ENCODE results near the gene TXNRD2. TPM values are rescaled to one million over a fixed set of nuclear protein-coding genes. Genes with fewer than 3 reads are reported as not detected.
A peak's percentile ranks its signal among the peaks of the same experiment; 100 is the strongest.

TXNRD2 gene
- total RNA-seq, 1 donor from 2014 or later = 25.7 TPM

DNA sequence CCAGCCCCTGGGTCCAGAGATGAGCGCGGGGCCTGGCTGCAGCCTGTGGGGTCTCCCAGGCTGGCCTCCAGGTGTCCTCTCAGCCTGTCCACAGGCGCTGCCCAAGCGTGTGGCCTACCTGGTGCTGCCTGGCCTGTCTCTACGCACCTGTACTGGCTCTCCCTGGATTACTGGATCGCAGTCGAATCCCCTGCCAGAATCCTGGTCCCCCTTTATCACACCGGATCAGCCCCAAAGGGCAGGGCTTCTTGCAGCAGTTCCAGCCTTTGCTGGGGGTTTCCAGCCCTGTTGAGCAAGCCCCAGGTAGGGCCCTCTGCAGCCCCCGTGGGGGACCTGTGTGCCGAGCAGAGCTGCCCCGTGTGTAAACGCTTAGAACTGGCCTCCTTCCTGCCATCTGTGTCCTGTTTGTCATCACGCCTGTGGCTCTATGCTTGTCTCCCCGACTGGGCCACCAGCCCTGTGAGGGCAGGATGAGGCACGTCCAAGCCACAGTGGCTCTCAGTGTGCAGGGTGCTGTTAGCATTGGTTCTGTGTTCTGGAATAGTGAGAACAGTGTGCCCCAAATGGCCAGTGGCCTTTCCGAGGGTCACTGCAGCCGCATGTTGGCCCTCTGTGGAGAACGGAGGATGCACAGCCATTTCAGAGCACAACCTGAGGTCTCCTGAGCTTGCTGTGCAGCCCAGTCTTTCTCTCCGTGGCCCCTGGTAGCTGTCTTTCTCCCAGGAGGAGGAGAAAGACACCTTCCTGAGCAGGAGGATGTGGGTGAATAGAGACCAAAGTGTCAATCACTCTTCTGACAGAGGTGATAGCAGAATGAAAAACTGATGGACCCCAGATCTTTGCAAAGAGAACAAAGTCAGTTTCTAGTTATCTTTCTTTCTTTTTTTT, 13.9 kb upstream of the TXNRD2 start:
- H3K36me3 Mint-ChIP-seq (ENCODE audit: low read depth, unreplicated experiment) = peaks cover 7% of the 10 kb centered on the region
- Histone ChIP-seq H3K79me2 (ENCODE audit: insufficient read depth, low read length) (peaks cover 20% of the 10 kb centered on the region), H3K4me1 (ENCODE audit: insufficient read depth, low read length) (peaks cover 12% of the 10 kb centered on the region), H3K27me3 (ENCODE audit: insufficient read depth, low read length) (no peaks in the 10 kb centered on the region), H2AFZ (ENCODE audit: low read depth, low read length) (no peak overlapping the region), H3K36me3 (ENCODE audit: insufficient read depth, low read length) (peaks cover 5% of the 10 kb centered on the region), H3K9me3 (ENCODE audit: insufficient read depth, low read depth, low read length) (no peaks in the 10 kb centered on the region), H3K27ac (ENCODE audit: low read depth, low read length) (no peak overlapping the region), H3K4me3 (ENCODE audit: insufficient read depth, low read depth, low read length) (no peak overlapping the region), H3K4me2 (ENCODE audit: low read length) (no peak overlapping the region), H3K9ac (ENCODE audit: low read length) (no peak overlapping the region), H4K20me1 (ENCODE audit: insufficient read depth, low read length) (peaks cover 55% of the 10 kb centered on the region)
- H3K27ac Mint-ChIP-seq (ENCODE audit: unreplicated experiment) = peak overlapping the region; percentile 83
- DNase-seq (ENCODE audit: low read depth) (no peak), FAIRE-seq (no peak)
- no peak overlapping the region for H3K4me3 Mint-ChIP-seq (ENCODE audit: unreplicated experiment)
- H3K4me1 Mint-ChIP-seq (ENCODE audit: low read depth, unreplicated experiment) = peaks cover 16% of the 10 kb centered on the region
- TF ChIP-seq EZH2 (IDR thresholded peaks at IDR 0.05; ENCODE audit: insufficient read depth, low read length) = no peak
- TF ChIP-seq, protein P1, sequence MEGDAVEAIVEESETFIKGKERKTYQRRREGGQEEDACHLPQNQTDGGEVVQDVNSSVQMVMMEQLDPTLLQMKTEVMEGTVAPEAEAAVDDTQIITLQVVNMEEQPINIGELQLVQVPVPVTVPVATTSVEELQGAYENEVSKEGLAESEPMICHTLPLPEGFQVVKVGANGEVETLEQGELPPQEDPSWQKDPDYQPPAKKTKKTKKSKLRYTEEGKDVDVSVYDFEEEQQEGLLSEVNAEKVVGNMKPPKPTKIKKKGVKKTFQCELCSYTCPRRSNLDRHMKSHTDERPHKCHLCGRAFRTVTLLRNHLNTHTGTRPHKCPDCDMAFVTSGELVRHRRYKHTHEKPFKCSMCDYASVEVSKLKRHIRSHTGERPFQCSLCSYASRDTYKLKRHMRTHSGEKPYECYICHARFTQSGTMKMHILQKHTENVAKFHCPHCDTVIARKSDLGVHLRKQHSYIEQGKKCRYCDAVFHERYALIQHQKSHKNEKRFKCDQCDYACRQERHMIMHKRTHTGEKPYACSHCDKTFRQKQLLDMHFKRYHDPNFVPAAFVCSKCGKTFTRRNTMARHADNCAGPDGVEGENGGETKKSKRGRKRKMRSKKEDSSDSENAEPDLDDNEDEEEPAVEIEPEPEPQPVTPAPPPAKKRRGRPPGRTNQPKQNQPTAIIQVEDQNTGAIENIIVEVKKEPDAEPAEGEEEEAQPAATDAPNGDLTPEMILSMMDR (IDR thresholded peaks at IDR 0.05; ENCODE audit: insufficient read depth, low read depth, low read length) = no peak
- H3K27me3 Mint-ChIP-seq (ENCODE audit: low read depth, unreplicated experiment) = no peaks in the 10 kb centered on the region
- no peaks in the 10 kb centered on the region for H3K9me3 Mint-ChIP-seq (ENCODE audit: unreplicated experiment)

DNA sequence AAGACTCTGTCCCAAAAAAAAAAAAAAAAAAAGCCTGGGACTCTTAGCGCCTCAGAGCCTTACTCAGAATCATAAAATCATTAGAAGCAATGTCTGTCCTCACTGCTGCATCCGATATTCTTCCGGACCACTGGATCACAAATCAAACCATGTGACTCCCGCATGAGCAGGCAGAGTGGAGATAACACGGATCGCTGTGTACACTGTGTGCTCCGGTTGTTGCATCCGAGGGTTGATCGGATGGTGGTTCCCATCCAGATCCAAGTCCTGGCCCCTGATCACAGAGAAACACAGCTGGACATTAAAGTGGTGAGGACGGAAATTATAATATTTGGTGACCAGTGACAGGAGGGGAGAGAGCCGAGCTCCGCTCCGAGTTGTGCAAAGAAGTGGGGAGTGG, 9.7 kb upstream of the TXNRD2 start:
- peaks cover 49% of the 10 kb centered on the region for H4K20me1 ChIP-seq (ENCODE audit: insufficient read depth, low read length)
- no peak overlapping the region for H3K9ac ChIP-seq (ENCODE audit: low read length)
- no peaks in the 10 kb centered on the region for H3K27me3 ChIP-seq (ENCODE audit: insufficient read depth, low read length)
- H3K79me2 ChIP-seq (ENCODE audit: insufficient read depth, low read length) = peaks cover 54% of the 10 kb centered on the region
- H3K4me2 ChIP-seq (ENCODE audit: low read length) = no peak overlapping the region
- H3K9me3 Mint-ChIP-seq (ENCODE audit: unreplicated experiment) = no peaks in the 10 kb centered on the region
- H3K4me3 ChIP-seq (ENCODE audit: insufficient read depth, low read depth, low read length) = no peak overlapping the region
- no peaks in the 10 kb centered on the region for H3K9me3 ChIP-seq (ENCODE audit: insufficient read depth, low read depth, low read length)
- H3K36me3 Mint-ChIP-seq (ENCODE audit: low read depth, unreplicated experiment) = peaks cover 7% of the 10 kb centered on the region
- H3K4me1 Mint-ChIP-seq (ENCODE audit: low read depth, unreplicated experiment) = peaks cover 19% of the 10 kb centered on the region
- no peak overlapping the region for H2AFZ ChIP-seq (ENCODE audit: low read depth, low read length)
- H3K27ac ChIP-seq (ENCODE audit: low read depth, low read length) = no peak overlapping the region
- H3K36me3 ChIP-seq (ENCODE audit: insufficient read depth, low read length) = peaks cover 8% of the 10 kb centered on the region
- FAIRE-seq = no peak
- H3K4me3 Mint-ChIP-seq (ENCODE audit: unreplicated experiment) = no peak overlapping the region
- no peaks in the 10 kb centered on the region for H3K27me3 Mint-ChIP-seq (ENCODE audit: low read depth, unreplicated experiment)
- DNase-seq (ENCODE audit: low read depth) = no peak
- no peak overlapping the region for H3K27ac Mint-ChIP-seq (ENCODE audit: unreplicated experiment)
- H3K4me1 ChIP-seq (ENCODE audit: insufficient read depth, low read length) = peaks cover 26% of the 10 kb centered on the region
- TF ChIP-seq, protein P1 (IDR thresholded peaks at IDR 0.05; ENCODE audit: insufficient read depth, low read depth, low read length) = no peak
- TF ChIP-seq EZH2 (IDR thresholded peaks at IDR 0.05; ENCODE audit: insufficient read depth, low read length) = no peak
